Endothelial cell of umbilical vein (primary cell): ENCODE results near the gene SOX30.

ENCODE experiments used
- CTCF ChIP-seq, 2 donors: IDR thresholded peaks; 1 replicate in 1 of 2; 2 replicates in 1 of 2; pipeline ENCODE4 v1.5.1; 2011; ENCODE audit warnings: low read length in 2 of 2, mild to moderate bottlenecking in 2 of 2, moderate library complexity in 2 of 2, control low read depth in 1 of 2, inconsistent platforms in 1 of 2, low read depth in 1 of 2; ENCODE audit not compliant: insufficient read depth in 1 of 2; ENCODE audit errors: extremely low read depth in 1 of 2
- EZH2 ChIP-seq: IDR thresholded peaks from 2 replicates; pipeline ENCODE4 v1.6.1; 2012; ENCODE audit warnings: borderline replicate concordance, low read depth, mild to moderate bottlenecking, moderate library complexity, low read length, inconsistent platforms; ENCODE audit not compliant: severe bottlenecking

- no peak for TF ChIP-seq CTCF (IDR thresholded peaks at IDR 0.05; ENCODE audit: extremely low read depth in 1 of 2, insufficient read depth in 1 of 2, low read depth in 1 of 2, low read length in 2 of 2)
- no peak for TF ChIP-seq EZH2
Observed at GRCh38 chr5:157671592-157672330, 19.5 kb upstream of the SOX30 start.
